HG03108 (cell line): ENCODE measurements around the gene GPRC6A.
"Not testable (repeated sequence)": the region's sequence is repeated elsewhere in the genome, so short reads cannot be mapped to it uniquely, and the experiment has no call there.

Source experiments
- ATAC-seq: cut with Tn5 transposase; IDR thresholded peaks from one replicate; pipeline ENCODE4 v1.9.1; 2021; ENCODE audit warnings: moderate library complexity; ENCODE audit not compliant: unreplicated experiment

GPRC6A gene

DNA sequence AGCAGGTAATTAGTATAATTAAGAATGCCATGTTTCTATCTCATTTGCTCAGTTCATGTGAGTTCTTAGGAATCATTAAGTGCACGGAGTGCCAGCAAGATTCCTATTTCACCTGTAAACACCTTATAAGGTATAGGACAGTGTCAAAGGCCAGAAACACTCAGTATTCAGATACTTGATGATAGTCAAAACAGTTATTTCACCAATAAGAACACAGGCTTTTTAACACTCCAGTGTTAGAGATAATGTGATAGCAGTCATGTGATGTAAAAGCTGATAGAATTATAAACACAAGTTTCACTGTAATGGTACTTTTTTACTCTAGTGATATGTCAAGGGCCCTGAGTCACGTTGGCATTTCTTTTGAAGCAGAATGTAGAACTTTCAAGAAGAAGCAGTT lies at the start of gene GPRC6A:
TSS of gene GPRC6A (minus strand) at position 101 of the 400 bp plus-strand sequence. CDS start at position 31, 70 bp downstream.
- ATAC-seq, result no peak

- ATAC-seq, result no peak
Measured at GRCh38 chr6:116877743-116878142, 48.9 kb upstream of the GPRC6A start.

GRCh38 chr6:116876635-116877611 lies 48.0 kb upstream of the GPRC6A start, which contains the start of gene RFX6:
Gene RFX6 (plus strand): TSS chr6:116877242. CDS start chr6:116877276, 34 bp downstream.
- no peak for ATAC-seq

DNA sequence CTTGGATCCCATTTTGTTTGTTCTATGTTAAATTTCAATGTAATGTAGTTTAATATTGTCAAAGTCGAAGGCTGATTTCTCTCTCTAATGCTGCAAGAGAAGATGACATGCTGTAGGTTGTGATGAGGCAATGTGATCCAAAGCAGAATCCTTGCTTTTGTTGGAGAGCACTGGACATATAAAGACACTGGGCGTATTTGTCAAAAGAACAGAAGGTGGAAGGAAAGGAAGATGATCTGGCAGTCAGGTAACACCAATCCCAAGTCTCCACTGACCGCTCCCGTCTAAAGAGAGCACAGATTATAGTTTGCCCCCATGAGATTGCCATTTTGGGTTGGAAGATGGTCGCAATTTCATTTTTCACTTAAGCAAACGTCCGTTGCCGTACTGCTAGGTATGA lies 47.2 kb upstream of the GPRC6A start:
- ATAC-seq, result no peak

DNA sequence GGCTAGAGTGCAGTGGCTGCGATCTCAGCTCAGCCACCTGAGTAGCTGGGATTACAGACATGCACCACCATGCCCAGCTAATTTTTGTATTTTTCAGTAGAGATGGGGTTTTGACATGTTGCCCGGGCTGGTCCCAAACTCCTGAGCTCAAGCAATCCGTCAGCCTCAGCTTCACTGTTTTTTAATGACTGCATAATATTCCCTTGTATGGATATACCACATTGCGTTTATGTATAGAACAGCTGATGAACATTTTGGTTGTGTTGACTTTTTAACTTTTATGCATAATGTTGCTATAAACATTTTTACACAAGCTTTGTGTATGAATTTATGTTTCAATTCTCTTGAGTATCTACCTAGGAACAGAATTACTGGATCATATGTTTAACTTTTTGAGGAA lies 43.9 kb upstream of the GPRC6A start:
- no peak for ATAC-seq

GRCh38 chr6:116866281-116866871 lies 37.5 kb upstream of the GPRC6A start:
- ATAC-seq, result peak; percentile 63

- no peak for ATAC-seq
Measured at GRCh38 chr6:116859264-116859663, 30.4 kb upstream of the GPRC6A start.

GRCh38 chr6:116858060-116858459 lies 29.2 kb upstream of the GPRC6A start:
- ATAC-seq, result no peak

GRCh38 chr6:116847227-116847626 lies 18.3 kb upstream of the GPRC6A start:
- no peak for ATAC-seq

DNA sequence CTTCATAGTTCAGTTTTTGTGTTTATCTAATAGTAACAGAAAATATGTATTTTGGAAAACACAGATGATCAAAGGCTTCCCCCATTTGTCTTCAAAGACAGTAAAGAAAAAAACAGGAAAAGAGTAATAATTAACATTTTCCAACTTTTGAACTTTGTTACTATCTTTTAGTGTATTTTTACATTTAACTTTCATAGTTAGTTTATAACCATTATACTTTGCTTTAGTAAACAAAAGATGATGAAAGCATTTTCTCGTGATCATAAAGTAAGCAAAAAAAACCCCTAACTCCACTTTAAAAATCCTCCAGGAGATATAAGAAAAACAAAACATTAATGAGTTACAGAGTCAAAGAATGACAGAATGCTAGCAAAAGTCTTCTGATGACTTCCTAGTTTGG lies 13.6 kb upstream of the GPRC6A start:
- no peak for ATAC-seq

DNA sequence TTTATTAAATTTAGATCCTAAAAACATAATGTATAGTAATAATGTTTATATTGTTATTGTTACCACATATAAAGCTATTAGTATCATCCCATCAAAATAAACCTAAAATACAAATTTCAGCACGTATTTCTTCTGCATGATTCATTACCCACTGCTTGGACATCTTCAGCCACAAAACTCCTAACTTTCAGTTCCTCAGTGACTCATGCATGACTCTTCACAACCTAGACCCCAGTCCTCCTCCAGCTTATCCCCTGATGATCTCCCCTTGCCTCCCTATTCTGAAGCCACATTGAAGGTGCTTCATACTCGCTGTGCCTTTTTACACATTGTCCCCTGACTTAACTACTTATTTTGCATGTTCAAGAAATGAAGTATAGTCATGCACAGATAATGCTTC lies 11.2 kb upstream of the GPRC6A start:
- no peak for ATAC-seq

DNA sequence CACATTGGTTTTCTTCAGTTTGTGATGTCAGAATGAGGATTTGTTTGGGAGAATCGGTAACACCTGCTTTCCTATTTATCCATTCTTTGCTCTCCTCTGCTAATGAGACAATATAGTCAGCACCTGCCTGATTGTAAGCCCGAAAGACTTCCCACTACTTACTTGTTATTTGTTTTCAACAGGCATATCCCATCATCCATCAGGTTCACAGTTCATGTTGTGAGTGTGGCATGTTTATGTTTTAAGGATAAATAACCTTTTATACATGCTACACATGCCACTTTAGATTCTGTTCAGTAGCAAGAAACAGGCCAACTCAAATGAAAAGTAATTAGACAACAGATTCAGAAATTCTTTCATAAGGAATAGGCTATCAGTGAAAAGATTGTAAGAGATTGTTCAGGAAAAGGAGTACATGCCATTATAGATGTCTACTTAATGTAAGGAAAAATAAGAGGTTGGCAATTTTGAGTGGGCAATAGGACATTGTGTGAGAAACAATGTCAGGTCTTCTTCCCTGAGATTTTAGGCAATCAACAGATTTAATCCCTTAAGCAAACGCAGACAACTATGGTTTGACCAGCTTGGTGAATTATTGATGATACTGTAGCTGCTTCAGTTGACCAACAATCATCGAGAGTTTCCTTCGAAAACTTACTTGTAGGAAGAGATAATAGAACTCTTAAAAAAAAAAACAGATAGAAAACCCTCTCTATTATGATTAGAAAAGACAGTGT lies 7.9 kb upstream of the GPRC6A start:
- ATAC-seq, result no peak

DNA sequence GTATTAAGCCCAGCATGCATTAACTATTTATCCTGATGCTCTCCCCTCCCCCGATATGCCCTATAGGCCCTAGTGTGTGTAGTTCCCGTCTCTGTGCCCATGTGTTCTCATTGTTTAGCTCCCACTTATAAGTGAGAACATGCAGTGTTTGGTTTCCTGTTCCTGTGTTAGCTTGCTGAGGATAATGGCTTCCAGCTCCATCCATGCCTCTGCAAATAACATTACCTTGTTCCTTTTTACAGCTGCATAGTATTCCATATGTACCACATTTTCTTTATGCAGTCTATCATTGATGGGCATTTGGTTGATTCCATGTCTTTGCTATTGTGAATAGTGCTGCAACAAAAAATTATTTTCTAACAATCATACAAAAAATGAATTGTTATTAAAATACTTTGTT lies 5.6 kb upstream of the GPRC6A start:
- ATAC-seq, result not testable (repeated sequence)

GRCh38 chr6:116827561-116828240 lies 1.2 kb downstream of the GPRC6A start:
- no peak for ATAC-seq

- not testable (repeated sequence) for ATAC-seq
Measured at GRCh38 chr6:116816336-116816735, 12.5 kb downstream of the GPRC6A start.

- ATAC-seq, result no peak
Measured at GRCh38 chr6:116812051-116812650, 16.7 kb downstream of the GPRC6A start.

- ATAC-seq, result no peak
Measured at GRCh38 chr6:116801971-116802370, 26.9 kb downstream of the GPRC6A start.

DNA sequence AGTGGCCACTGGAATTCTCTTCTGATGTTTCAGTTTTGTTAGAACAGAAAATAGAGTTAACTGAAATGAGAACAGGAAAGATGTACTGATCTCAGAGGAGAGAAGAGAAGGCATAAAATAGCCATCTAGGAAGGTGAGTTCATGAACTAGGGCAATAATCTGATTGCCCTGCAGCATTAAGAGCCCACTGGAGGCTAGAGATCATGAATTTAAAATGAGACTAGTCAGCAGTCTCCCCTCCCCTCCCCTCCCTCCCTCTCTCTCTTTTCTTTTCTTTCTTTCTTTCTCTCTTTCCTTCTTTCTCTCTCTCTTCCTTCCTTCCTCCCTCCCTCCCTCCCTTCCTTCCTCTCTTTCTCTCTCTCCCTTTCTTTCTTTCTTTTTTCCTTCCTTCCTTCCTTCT lies 28.9 kb downstream of the GPRC6A start:
- no peak for ATAC-seq

DNA sequence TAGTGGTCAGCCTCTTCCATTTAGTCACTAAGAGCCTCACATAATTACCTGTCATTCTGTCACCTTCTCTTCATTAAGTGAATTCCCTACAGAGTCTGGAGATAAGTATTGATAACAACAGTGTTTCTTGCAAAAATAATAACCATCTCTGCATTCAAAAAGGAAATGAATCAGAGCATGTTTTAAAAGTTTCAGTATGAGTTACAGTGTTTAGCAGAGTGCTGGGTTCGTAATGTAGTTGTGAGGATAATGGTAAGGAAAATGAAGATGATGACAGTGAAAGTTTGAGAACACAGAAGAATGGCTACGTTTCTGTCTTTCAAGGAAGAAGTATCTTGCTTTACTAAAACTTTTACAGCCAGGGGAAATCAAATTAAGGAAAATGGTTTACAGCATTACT lies 31.3 kb downstream of the GPRC6A start:
- ATAC-seq, result no peak

- ATAC-seq, result no peak
Measured at GRCh38 chr6:116793224-116793623, 35.7 kb downstream of the GPRC6A start.
